ENCODE results near the gene IL1RAPL1. TPM values are rescaled to one million over a fixed set of nuclear protein-coding genes. Genes with fewer than 3 reads are reported as not detected.

IL1RAPL1 gene
- total RNA-seq, 2 donors from 2014 or later, result 0.66 to 1.1 TPM

GRCh38 chrX:29826742-29827141 lies 1239.5 kb downstream of the IL1RAPL1 start:
- Histone ChIP-seq H3K9ac (ENCODE audit: extremely low read depth, low read length, poor library complexity, severe bottlenecking) (no peak overlapping the region), H3K4me1 (ENCODE audit: control insufficient read depth, insufficient read depth, low read length) (no peaks in the 10 kb centered on the region), H3K27ac (ENCODE audit: low read depth, low read length) (no peak overlapping the region), H3K27me3 (ENCODE audit: control insufficient read depth, insufficient read depth, low read length, poor library complexity, severe bottlenecking) (no peaks in the 10 kb centered on the region), H3K9me3 (ENCODE audit: control insufficient read depth, low read length) (no peaks in the 10 kb centered on the region), H3K4me3 (ENCODE audit: low read length) (no peak overlapping the region), H3K36me3 (ENCODE audit: control insufficient read depth, insufficient read depth, low read length) (no peaks in the 10 kb centered on the region)
- Mint-ChIP-seq H3K9me3 (no peaks in the 10 kb centered on the region), H3K27ac (no peak overlapping the region), H3K4me3 (no peak overlapping the region), H3K4me1 (no peaks in the 10 kb centered on the region), H3K36me3 (ENCODE audit: low read depth) (no peaks in the 10 kb centered on the region), H3K27me3 (ENCODE audit: insufficient read depth) (no peaks in the 10 kb centered on the region)
- no peak for TF ChIP-seq CTCF (conservative IDR thresholded peaks at IDR 0.05)
- no peak for DNase-seq
- 90% methylated on average over 4 of the region's 5 CpGs; no CpG with 5 or more reads in 1 of the 2 experiments for whole genome bisulfite sequencing, 2 experiments (ENCODE audit: insufficient coverage in 1 of 2, insufficient read length in 1 of 2)

DNA sequence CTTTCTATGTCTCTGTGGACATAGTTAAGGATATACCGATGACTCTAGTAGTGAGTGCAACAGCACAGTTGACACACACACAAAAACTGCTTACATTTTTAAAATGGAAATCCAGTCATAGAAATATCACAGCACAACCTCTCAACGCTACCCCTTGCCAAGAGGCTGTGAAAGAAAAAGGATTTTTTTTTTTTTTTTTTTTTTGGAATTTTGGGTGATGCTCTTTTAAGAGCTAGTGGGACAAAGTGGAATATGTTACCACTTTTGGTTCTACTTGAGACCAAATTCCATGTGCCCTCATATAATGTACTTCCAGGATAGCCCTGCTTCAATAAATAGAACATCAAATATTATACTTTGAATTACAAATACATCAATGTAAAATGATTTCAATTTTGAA lies 1247.1 kb downstream of the IL1RAPL1 start:
- no peaks in the 10 kb centered on the region for H3K9me3 ChIP-seq (ENCODE audit: control insufficient read depth, low read length)
- no peak for TF ChIP-seq CTCF (conservative IDR thresholded peaks at IDR 0.05)
- no peak for DNase-seq
- H3K4me1 ChIP-seq (ENCODE audit: control insufficient read depth, insufficient read depth, low read length), result no peaks in the 10 kb centered on the region
- Mint-ChIP-seq H3K27ac (no peak overlapping the region), H3K9me3 (peaks cover 11% of the 10 kb centered on the region), H3K4me3 (no peak overlapping the region), H3K27me3 (ENCODE audit: insufficient read depth) (no peaks in the 10 kb centered on the region), H3K4me1 (no peaks in the 10 kb centered on the region), H3K36me3 (ENCODE audit: low read depth) (no peaks in the 10 kb centered on the region)
- H3K27me3 ChIP-seq (ENCODE audit: control insufficient read depth, insufficient read depth, low read length, poor library complexity, severe bottlenecking), result no peaks in the 10 kb centered on the region
- WGBS, 2 experiments (ENCODE audit: insufficient coverage in 1 of 2, insufficient read length in 1 of 2), result 100% methylated on average over 1 of the region's 2 CpGs; no CpG with 5 or more reads in 1 of the 2 experiments
- H3K36me3 ChIP-seq (ENCODE audit: control insufficient read depth, insufficient read depth, low read length), result no peaks in the 10 kb centered on the region
- H3K9ac ChIP-seq (ENCODE audit: extremely low read depth, low read length, poor library complexity, severe bottlenecking), result no peak overlapping the region
- no peak overlapping the region for H3K27ac ChIP-seq (ENCODE audit: low read depth, low read length)
- H3K4me3 ChIP-seq (ENCODE audit: low read length), result no peak overlapping the region

DNA sequence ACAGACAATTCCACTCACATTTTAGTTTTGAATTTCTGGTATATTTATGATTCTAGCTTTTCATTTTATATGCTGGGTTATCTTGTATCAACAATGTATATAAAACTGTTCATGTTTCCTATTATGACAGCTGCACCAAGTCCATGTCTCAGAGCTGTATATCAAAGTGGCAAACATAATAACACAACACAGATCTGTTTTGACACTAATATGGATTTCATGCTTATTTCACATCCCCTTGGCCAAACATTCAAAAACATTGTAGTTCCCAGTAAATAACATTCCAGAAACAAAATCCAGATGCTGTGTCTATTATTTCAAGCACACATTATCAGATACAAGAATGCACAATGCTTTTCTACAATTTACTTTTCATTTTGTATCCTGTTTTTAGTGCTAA lies 1247.5 kb downstream of the IL1RAPL1 start:
- H3K4me1 ChIP-seq (ENCODE audit: control insufficient read depth, insufficient read depth, low read length), result no peaks in the 10 kb centered on the region
- no peaks in the 10 kb centered on the region for H3K36me3 ChIP-seq (ENCODE audit: control insufficient read depth, insufficient read depth, low read length)
- H3K27me3 ChIP-seq (ENCODE audit: control insufficient read depth, insufficient read depth, low read length, poor library complexity, severe bottlenecking), result no peaks in the 10 kb centered on the region
- no peak for DNase-seq
- H3K4me3 ChIP-seq (ENCODE audit: low read length), result no peak overlapping the region
- H3K36me3 Mint-ChIP-seq (ENCODE audit: low read depth), result no peaks in the 10 kb centered on the region
- H3K27ac ChIP-seq (ENCODE audit: low read depth, low read length), result no peak overlapping the region
- H3K9me3 Mint-ChIP-seq, result peaks cover 11% of the 10 kb centered on the region
- H3K27ac Mint-ChIP-seq, result no peak overlapping the region
- no peak overlapping the region for H3K4me3 Mint-ChIP-seq
- no peaks in the 10 kb centered on the region for H3K9me3 ChIP-seq (ENCODE audit: control insufficient read depth, low read length)
- H3K9ac ChIP-seq (ENCODE audit: extremely low read depth, low read length, poor library complexity, severe bottlenecking), result no peak overlapping the region
- H3K4me1 Mint-ChIP-seq, result no peaks in the 10 kb centered on the region
- H3K27me3 Mint-ChIP-seq (ENCODE audit: insufficient read depth), result no peaks in the 10 kb centered on the region
- TF ChIP-seq CTCF (conservative IDR thresholded peaks at IDR 0.05), result no peak
